GM21423 (cell line): Measurements from ENCODE around the gene B4GALT7.
"Not testable (repeated sequence)": the region's sequence is repeated elsewhere in the genome, so short reads cannot be mapped to it uniquely, and the experiment has no call there.

ENCODE experiments used
- ATAC-seq: cut with Tn5 transposase; IDR thresholded peaks from one replicate; pipeline ENCODE4 v1.9.1; 2021; ENCODE audit warnings: mild to moderate bottlenecking, moderate library complexity; ENCODE audit not compliant: unreplicated experiment

B4GALT7 gene

GRCh38 chr5:177608243-177609075, 8.5 kb downstream of the B4GALT7 start:
- no peak for ATAC-seq

DNA sequence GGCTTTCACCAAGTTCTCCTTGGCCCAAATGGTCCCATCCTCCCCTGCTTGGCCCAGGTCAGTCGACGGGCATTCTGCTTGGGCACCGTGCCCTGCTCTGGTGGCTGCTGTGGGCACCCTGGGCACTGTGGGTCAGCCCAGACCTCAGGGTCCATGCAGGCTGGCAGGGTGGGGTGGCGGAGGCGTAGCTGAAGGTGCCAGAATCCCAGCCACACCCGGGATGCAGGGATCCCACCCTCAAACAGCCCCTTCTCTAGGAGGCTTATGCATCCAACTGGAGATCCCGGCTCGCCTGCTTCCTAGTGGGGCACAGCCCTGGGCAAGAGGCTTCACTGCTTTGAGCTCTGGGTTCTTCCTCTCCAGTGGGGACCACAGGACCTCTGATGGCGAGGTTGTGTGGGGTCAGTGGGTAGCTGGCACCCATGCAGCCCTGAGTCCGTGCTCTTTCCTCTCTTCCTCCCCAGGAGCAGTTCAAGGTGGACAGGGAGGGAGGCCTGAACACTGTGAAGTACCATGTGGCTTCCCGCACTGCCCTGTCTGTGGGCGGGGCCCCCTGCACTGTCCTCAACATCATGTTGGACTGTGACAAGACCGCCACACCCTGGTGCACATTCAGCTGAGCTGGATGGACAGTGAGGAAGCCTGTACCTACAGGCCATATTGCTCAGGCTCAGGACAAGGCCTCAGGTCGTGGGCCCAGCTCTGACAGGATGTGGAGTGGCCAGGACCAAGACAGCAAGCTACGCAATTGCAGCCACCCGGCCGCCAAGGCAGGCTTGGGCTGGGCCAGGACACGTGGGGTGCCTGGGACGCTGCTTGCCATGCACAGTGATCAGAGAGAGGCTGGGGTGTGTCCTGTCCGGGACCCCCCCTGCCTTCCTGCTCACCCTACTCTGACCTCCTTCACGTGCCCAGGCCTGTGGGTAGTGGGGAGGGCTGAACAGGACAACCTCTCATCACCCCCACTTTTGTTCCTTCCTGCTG, 9.4 kb downstream of the B4GALT7 start:
- ATAC-seq = no peak

DNA sequence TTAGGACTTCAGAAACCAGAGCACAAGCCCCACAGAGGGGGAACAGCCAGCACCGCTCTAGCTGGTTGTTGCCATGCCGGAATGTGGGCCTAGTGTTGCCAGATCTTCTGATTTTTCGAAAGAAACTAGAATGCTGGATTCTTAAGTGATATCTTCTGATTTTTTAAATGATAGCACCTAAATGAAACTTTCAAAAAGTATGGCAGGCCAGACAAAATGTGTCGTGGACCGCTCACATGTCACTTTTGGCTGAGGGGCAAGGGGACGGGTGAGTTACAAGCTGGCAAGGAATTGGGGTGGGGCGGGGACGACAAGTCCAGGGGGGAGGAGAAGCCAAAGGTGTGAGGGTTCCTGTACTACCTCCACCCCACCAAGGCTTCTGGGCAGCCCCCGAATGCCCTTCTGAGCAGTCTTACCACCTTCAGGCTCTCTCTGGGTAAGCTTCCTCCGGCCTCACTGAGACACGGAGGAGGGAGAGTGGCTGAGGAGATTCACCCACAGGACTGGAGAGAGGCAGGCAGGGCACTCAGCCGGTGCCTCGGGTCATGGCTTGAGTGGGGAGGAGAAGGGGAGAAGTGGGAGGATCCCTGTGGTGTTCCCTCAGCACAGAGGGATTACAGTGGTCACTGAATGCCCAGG, 10.3 kb downstream of the B4GALT7 start:
- no peak for ATAC-seq

DNA sequence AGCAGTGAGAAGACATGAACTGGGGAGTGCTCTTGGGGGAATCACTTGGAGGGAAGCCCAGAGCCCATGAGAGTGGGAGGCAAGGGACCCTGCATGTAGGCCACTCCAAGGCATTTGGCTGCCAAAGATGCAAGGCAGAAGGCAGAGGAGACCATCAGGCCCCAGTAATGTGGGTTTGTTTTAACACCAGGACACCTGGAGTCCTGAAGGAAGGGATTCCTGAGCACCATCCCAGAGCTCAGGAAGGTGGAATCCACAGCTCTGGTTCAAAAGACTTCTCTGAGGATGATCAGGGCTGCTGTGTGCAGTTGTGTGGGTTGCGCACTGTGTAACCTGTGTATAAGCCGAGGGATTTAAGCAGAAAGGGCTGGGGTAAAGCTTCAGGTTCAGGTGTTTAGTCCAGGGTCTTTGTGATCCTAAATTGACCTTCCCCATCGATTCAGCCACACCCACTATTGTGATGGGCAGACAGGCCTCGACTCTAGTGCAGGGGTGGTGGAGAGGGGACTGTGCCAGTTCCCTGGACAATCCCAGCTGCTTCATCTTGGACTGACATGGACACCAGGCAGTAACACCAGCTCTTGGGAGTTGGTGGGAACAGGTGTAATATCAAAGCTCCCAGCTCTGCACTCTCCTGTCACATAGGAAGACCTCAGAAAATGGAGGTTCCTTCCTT, 11.0 kb downstream of the B4GALT7 start:
- no peak for ATAC-seq

- no peak for ATAC-seq
Observed at GRCh38 chr5:177611446-177612214, 11.7 kb downstream of the B4GALT7 start.

GRCh38 chr5:177612215-177612673, 12.3 kb downstream of the B4GALT7 start:
- no peak for ATAC-seq

GRCh38 chr5:177620560-177620959, 20.6 kb downstream of the B4GALT7 start:
- ATAC-seq = no peak

GRCh38 chr5:177624172-177624571, 24.2 kb downstream of the B4GALT7 start:
- not testable (repeated sequence) for ATAC-seq

GRCh38 chr5:177630186-177630585, 30.3 kb downstream of the B4GALT7 start:
- ATAC-seq = not testable (repeated sequence)

DNA sequence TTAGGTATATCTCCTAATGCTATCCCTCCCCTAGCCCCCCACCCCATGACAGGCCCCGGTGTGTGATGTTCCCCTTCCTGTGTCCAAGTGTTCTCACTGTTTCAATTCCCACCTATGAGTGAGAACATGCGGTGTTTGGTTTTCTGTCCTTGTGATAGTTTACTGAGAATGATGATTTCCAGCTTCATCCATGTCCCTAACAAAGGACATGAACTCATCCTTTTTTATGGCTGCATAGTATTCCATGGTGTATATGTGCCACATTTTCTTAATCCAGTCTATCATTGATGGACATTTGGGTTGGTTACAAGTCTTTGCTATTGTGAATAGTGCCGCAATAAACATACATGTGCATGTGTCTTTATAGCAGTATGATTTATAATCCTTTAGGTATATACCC, 35.0 kb downstream of the B4GALT7 start:
- not testable (repeated sequence) for ATAC-seq

GRCh38 chr5:177645462-177645861, 45.5 kb downstream of the B4GALT7 start:
- not testable (repeated sequence) for ATAC-seq

- not testable (repeated sequence) for ATAC-seq
Observed at GRCh38 chr5:177651235-177651634, 51.3 kb downstream of the B4GALT7 start.

GRCh38 chr5:177657846-177658245, 57.9 kb downstream of the B4GALT7 start:
- ATAC-seq = not testable (repeated sequence)

DNA sequence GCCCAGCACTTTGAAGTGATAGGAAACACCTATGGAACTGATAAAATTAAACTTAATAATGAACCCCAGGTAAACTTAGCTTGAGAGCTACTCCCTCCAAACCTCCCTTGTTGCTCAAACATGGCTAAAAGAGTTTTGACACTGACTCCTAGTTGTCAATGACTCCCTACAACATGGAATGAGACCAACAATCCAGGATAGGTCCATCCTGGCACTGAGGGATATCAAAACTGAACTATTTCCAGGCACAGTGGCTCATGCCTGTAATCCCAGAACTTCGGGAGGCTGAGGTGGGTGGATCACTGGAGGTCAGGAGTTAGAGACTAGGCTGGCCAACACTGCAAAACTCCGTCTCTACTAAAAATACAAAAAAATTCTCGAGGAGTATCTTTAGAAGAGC, 58.6 kb downstream of the B4GALT7 start:
- not testable (repeated sequence) for ATAC-seq
